ENCODE data around the gene TRIM32. TPM values are rescaled to one million over a fixed set of nuclear protein-coding genes. Genes with fewer than 3 reads are reported as not detected.
"Not testable (repeated sequence)": the region's sequence is repeated elsewhere in the genome, so short reads cannot be mapped to it uniquely, and the experiment has no call there.

TRIM32 gene
- total RNA-seq, 1 experiment from 2014 or later: 17.8 TPM

- POLR2A ChIA-PET: interaction anchor here (0.6 to 1.4 kb wide), 6 partner anchors 10 to 801 kb away, joined by 3 to 4 read pairs (median 3); no protein-coding TSS in a partner anchor
- CTCF ChIA-PET: interaction anchor here (0.6 to 0.8 kb wide), 3 partner anchors 11 to 1584 kb away, joined by 3 read pairs; no protein-coding TSS in a partner anchor
- no peak for TF ChIP-seq CTCF (IDR thresholded peaks at IDR 0.05; ENCODE audit: unreplicated experiment)
Measured at GRCh38 chr9:116686693-116687073, 422 bp upstream of the TRIM32 start.

GRCh38 chr9:116687754-116688135 is 640 bp downstream of the TRIM32 start:
- H3K4me1 Mint-ChIP-seq (ENCODE audit: insufficient read depth, unreplicated experiment): peaks cover 44% of the 10 kb centered on the region
- TF ChIP-seq CTCF (IDR thresholded peaks at IDR 0.05; ENCODE audit: unreplicated experiment): no peak
- DNase-seq (ENCODE audit: unreplicated experiment): no peak
- H3K9me3 Mint-ChIP-seq (ENCODE audit: unreplicated experiment): no peaks in the 10 kb centered on the region
- no peaks in the 10 kb centered on the region for H3K27me3 Mint-ChIP-seq (ENCODE audit: insufficient read depth, unreplicated experiment)
- intact Hi-C loops (cut with micrococcal nuclease): no loop called here
- H3K27ac Mint-ChIP-seq (ENCODE audit: low read depth, unreplicated experiment): peak overlapping the region; percentile 84
- no peaks in the 10 kb centered on the region for H3K36me3 Mint-ChIP-seq (ENCODE audit: insufficient read depth, unreplicated experiment)
- ChIA-PET POLR2A (interaction anchor here (0.5 to 0.6 kb wide), 2 partner anchors 1112 to 1474 kb away, joined by 3 read pairs; no protein-coding TSS in a partner anchor), CTCF (interaction anchor here (0.6 kb wide), 1 partner anchor 885 kb away, joined by 4 read pairs; no protein-coding TSS in a partner anchor)
- no TSS peak for BruUV-seq (replicated peaks)
- H3K4me3 Mint-ChIP-seq (ENCODE audit: unreplicated experiment): peak overlapping the region; percentile 87

More at GRCh38 chr9:116686693-116687073, 422 bp upstream of the TRIM32 start:
- no peak for DNase-seq (ENCODE audit: unreplicated experiment)
- Mint-ChIP-seq H3K4me3 (ENCODE audit: unreplicated experiment) (peak overlapping the region; percentile 87), H3K27me3 (ENCODE audit: insufficient read depth, unreplicated experiment) (no peaks in the 10 kb centered on the region), H3K4me1 (ENCODE audit: insufficient read depth, unreplicated experiment) (peaks cover 39% of the 10 kb centered on the region), H3K36me3 (ENCODE audit: insufficient read depth, unreplicated experiment) (no peaks in the 10 kb centered on the region), H3K27ac (ENCODE audit: low read depth, unreplicated experiment) (peak overlapping the region; percentile 84), H3K9me3 (ENCODE audit: unreplicated experiment) (no peaks in the 10 kb centered on the region)
- intact Hi-C loops (cut with micrococcal nuclease): no loop called here
- TSS peak; percentile 68 for BruUV-seq (replicated peaks)

- Mint-ChIP-seq H3K4me3 (ENCODE audit: unreplicated experiment) (peak overlapping the region; percentile 87), H3K9me3 (ENCODE audit: unreplicated experiment) (no peaks in the 10 kb centered on the region), H3K27me3 (ENCODE audit: insufficient read depth, unreplicated experiment) (no peaks in the 10 kb centered on the region), H3K27ac (ENCODE audit: low read depth, unreplicated experiment) (peak overlapping the region; percentile 84), H3K4me1 (ENCODE audit: insufficient read depth, unreplicated experiment) (peaks cover 50% of the 10 kb centered on the region), H3K36me3 (ENCODE audit: insufficient read depth, unreplicated experiment) (no peaks in the 10 kb centered on the region)
- intact Hi-C loops (cut with micrococcal nuclease): no loop called here
- no peak for TF ChIP-seq CTCF (IDR thresholded peaks at IDR 0.05; ENCODE audit: unreplicated experiment)
- ChIA-PET CTCF (no interaction called here), POLR2A (interaction anchor here (0.5 to 1.4 kb wide), 2 partner anchors 10 to 956 kb away, joined by 3 to 6 read pairs; no protein-coding TSS in a partner anchor)
- no peak for DNase-seq (ENCODE audit: unreplicated experiment)
- BruUV-seq (replicated peaks): no TSS peak
Measured at GRCh38 chr9:116688806-116689485, 1.8 kb downstream of the TRIM32 start.

- Mint-ChIP-seq H3K9me3 (ENCODE audit: unreplicated experiment) (no peaks in the 10 kb centered on the region), H3K4me3 (ENCODE audit: unreplicated experiment) (peak overlapping the region; percentile 15), H3K4me1 (ENCODE audit: insufficient read depth, unreplicated experiment) (peaks cover 50% of the 10 kb centered on the region), H3K27ac (ENCODE audit: low read depth, unreplicated experiment) (peak overlapping the region; percentile 49), H3K36me3 (ENCODE audit: insufficient read depth, unreplicated experiment) (peaks cover 3% of the 10 kb centered on the region), H3K27me3 (ENCODE audit: insufficient read depth, unreplicated experiment) (no peaks in the 10 kb centered on the region)
- intact Hi-C loops (cut with micrococcal nuclease): no loop called here
- no TSS peak for BruUV-seq (replicated peaks)
- CTCF ChIA-PET: no interaction called here
- DNase-seq (ENCODE audit: unreplicated experiment): no peak
- POLR2A ChIA-PET: interaction anchor here (1.4 kb wide), 1 partner anchor 9 kb away, joined by 6 read pairs; no protein-coding TSS in a partner anchor
- TF ChIP-seq CTCF (IDR thresholded peaks at IDR 0.05; ENCODE audit: unreplicated experiment): no peak
Measured at GRCh38 chr9:116689486-116690032, 2.5 kb downstream of the TRIM32 start.

- H3K27ac Mint-ChIP-seq (ENCODE audit: low read depth, unreplicated experiment); H3K4me3 Mint-ChIP-seq (ENCODE audit: unreplicated experiment); H3K36me3 Mint-ChIP-seq (ENCODE audit: insufficient read depth, unreplicated experiment); DNase-seq (ENCODE audit: unreplicated experiment); H3K9me3 Mint-ChIP-seq (ENCODE audit: unreplicated experiment); H3K27me3 Mint-ChIP-seq (ENCODE audit: insufficient read depth, unreplicated experiment); BruUV-seq (replicated peaks); intact Hi-C loops (cut with micrococcal nuclease): not testable (repeated sequence)
- POLR2A ChIA-PET: interaction anchor here (0.6 kb wide), 1 partner anchor 14 kb away, joined by 4 read pairs; no protein-coding TSS in a partner anchor
- H3K4me1 Mint-ChIP-seq (ENCODE audit: insufficient read depth, unreplicated experiment): peaks cover 52% of the 10 kb centered on the region
- CTCF ChIA-PET: interaction anchor here (1.0 kb wide), 1 partner anchor 165 kb away, joined by 3 read pairs; no protein-coding TSS in a partner anchor
Measured at GRCh38 chr9:116690805-116691204, 3.7 kb downstream of the TRIM32 start.

Data from MCF 10A (cell line).